ENCODE measurements around the gene MS4A13. TPM values are rescaled to one million over a fixed set of nuclear protein-coding genes. Genes with fewer than 3 reads are reported as not detected.

The MS4A13 gene
- total RNA-seq, 2 experiments from 2014 or later, result not detected

DNA sequence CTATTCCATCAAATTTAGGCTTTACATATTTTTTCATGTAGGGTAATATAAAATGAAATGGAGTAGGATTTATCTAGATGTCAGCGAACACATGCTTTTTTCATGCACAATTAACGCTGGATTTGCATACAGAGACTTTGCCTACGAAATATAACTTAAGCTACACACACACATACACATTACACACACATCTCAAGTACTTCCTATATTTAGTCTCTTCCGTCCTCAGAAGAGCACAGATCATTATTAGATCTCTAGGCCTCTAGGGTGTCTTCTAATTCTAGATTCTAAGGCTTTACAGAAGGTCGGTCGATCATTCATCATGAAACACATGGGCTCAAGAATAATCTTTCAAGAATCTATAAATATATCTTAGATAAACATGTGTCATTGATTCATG is 3.8 kb upstream of the MS4A13 start:
- POLR2A ChIA-PET, result interaction anchor here (0.6 kb wide), 1 partner anchor 114 kb away, joined by 3 read pairs; no protein-coding TSS in a partner anchor
- no peak for DNase-seq (ENCODE audit: low spot score)
- BruUV-seq (replicated peaks), result no TSS peak

DNA sequence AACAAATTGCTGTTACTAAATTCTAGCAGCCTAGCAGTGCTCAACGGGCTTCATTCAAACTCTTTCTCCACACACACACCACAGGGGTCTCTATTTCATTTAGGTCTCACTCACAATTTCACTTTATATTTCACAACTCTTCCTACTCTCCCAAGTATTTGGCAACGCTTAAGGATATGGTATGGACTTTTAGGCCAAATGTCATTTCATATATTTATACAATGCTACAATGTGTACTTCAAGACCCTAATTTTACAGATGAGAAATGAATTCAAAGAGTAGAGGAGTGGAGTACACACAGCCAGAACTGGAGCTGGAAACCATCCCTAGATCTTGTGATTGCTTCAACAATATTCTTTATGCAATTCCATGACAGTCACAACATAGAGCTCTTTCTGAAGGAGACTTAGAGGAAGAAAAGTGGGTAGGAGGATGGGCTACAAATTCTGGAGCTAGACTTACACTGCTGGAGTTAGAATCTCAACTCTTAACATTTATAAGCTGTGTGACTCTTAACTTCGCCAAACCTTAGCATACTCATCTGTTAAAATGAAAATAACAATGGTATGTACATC is 2.5 kb upstream of the MS4A13 start:
- peaks cover 11% of the 10 kb centered on the region for H3K4me1 ChIP-seq (ENCODE audit: insufficient read depth, low read length, poor library complexity, severe bottlenecking)
- intact Hi-C loops (cut with micrococcal nuclease; ENCODE audit: unreplicated experiment), result no loop called here
- no TSS peak for BruUV-seq (replicated peaks)
- H3K4me2 ChIP-seq (ENCODE audit: low read length), result no peak overlapping the region
- H3K79me2 ChIP-seq (ENCODE audit: insufficient read depth, low read depth, low read length), result no peaks in the 10 kb centered on the region
- H3K9me3 ChIP-seq (ENCODE audit: low read length), result no peaks in the 10 kb centered on the region
- H2AFZ ChIP-seq (ENCODE audit: low read length), result 0 out of 2 replicates have a peak overlapping the region, but pooled peaks have one; percentile 23
- no peaks in the 10 kb centered on the region for H3K9me2 ChIP-seq (ENCODE audit: insufficient read depth, low read length)
- ChIA-PET CTCF (ENCODE audit: unreplicated experiment) (no interaction called here), POLR2A (interaction anchor here (0.6 to 1.8 kb wide), 5 partner anchors 10 to 34 kb away, joined by 3 to 7 read pairs (median 4); no protein-coding TSS in a partner anchor)
- H4K20me1 ChIP-seq (ENCODE audit: insufficient read depth, low read length), result no peaks in the 10 kb centered on the region
- no peak for DNase-seq (ENCODE audit: low spot score)
- H3K4me3 ChIP-seq (ENCODE audit: low read depth, low read length, poor library complexity, severe bottlenecking), result no peak overlapping the region
- TF ChIP-seq EZH2phosphoT487 (IDR thresholded peaks at IDR 0.05; ENCODE audit: borderline replicate concordance, low read depth, low read length), result no peak
- TF ChIP-seq, protein P1, sequence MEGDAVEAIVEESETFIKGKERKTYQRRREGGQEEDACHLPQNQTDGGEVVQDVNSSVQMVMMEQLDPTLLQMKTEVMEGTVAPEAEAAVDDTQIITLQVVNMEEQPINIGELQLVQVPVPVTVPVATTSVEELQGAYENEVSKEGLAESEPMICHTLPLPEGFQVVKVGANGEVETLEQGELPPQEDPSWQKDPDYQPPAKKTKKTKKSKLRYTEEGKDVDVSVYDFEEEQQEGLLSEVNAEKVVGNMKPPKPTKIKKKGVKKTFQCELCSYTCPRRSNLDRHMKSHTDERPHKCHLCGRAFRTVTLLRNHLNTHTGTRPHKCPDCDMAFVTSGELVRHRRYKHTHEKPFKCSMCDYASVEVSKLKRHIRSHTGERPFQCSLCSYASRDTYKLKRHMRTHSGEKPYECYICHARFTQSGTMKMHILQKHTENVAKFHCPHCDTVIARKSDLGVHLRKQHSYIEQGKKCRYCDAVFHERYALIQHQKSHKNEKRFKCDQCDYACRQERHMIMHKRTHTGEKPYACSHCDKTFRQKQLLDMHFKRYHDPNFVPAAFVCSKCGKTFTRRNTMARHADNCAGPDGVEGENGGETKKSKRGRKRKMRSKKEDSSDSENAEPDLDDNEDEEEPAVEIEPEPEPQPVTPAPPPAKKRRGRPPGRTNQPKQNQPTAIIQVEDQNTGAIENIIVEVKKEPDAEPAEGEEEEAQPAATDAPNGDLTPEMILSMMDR (conservative IDR thresholded peaks at IDR 0.05; ENCODE audit: low read length), result no peak
- no peak overlapping the region for H3K27ac ChIP-seq (ENCODE audit: low read depth, low read length, poor library complexity, severe bottlenecking)
- H3K36me3 ChIP-seq (ENCODE audit: insufficient read depth, low read length), result no peaks in the 10 kb centered on the region

More for the DNA sequence above, 3.8 kb upstream of the MS4A13 start:
- H3K9me2 ChIP-seq (ENCODE audit: insufficient read depth, low read length), result no peaks in the 10 kb centered on the region
- H3K9me3 ChIP-seq (ENCODE audit: low read length), result no peaks in the 10 kb centered on the region
- intact Hi-C loops (cut with micrococcal nuclease; ENCODE audit: unreplicated experiment), result no loop called here
- H3K4me3 ChIP-seq (ENCODE audit: low read depth, low read length, poor library complexity, severe bottlenecking), result no peak overlapping the region
- no peak overlapping the region for H3K27ac ChIP-seq (ENCODE audit: low read depth, low read length, poor library complexity, severe bottlenecking)
- H3K4me2 ChIP-seq (ENCODE audit: low read length), result no peak overlapping the region
- CTCF ChIA-PET (ENCODE audit: unreplicated experiment), result no interaction called here
- no peaks in the 10 kb centered on the region for H3K36me3 ChIP-seq (ENCODE audit: insufficient read depth, low read length)
- H4K20me1 ChIP-seq (ENCODE audit: insufficient read depth, low read length), result no peaks in the 10 kb centered on the region
- TF ChIP-seq, protein P1 (conservative IDR thresholded peaks at IDR 0.05; ENCODE audit: low read length), result no peak
- TF ChIP-seq EZH2phosphoT487 (IDR thresholded peaks at IDR 0.05; ENCODE audit: borderline replicate concordance, low read depth, low read length), result no peak
- peaks cover 11% of the 10 kb centered on the region for H3K4me1 ChIP-seq (ENCODE audit: insufficient read depth, low read length, poor library complexity, severe bottlenecking)
- H2AFZ ChIP-seq (ENCODE audit: low read length), result 0 out of 2 replicates have a peak overlapping the region, but pooled peaks have one; percentile 19
- no peaks in the 10 kb centered on the region for H3K79me2 ChIP-seq (ENCODE audit: insufficient read depth, low read depth, low read length)

Measured in OCI-LY7 (cell line).